Peyer's patch (tissue), 4 donors: ENCODE measurements around the gene ANKIB1. TPM values are rescaled to one million over a fixed set of nuclear protein-coding genes. Genes with fewer than 3 reads are reported as not detected.

Experiments used
- DNase-seq, 3 donors: peaks; one replicate each; pipeline ENCODE4 v3.0.0-alpha.2; 2017 to 2019
- H3K27ac ChIP-seq, 4 donors: fragments of 200-600 bp; sonication (generic); one replicate each; pipeline ENCODE4 v1.5.1; 2016 to 2019
- H3K27me3 ChIP-seq, 2 donors: fragments of 200-600 bp; sonication (generic); one replicate each; pipeline ENCODE4 v1.5.1; 2019
- H3K36me3 ChIP-seq, 3 donors: fragments of 200-600 bp; sonication (generic); one replicate each; pipeline ENCODE4 v1.5.1; 2016 to 2019
- H3K4me1 ChIP-seq, 4 donors: fragments of 200-600 bp; sonication (generic); one replicate each; pipeline ENCODE4 v1.5.1; 2016 to 2019
- H3K4me3 ChIP-seq, 4 donors: fragments of 200-600 bp; sonication (generic); 1 replicate in 3 of 4; 2 replicates in 1 of 4; pipeline ENCODE4 v1.5.1; 2016 to 2019; ENCODE audit warnings: mild to moderate bottlenecking in 1 of 4
- H3K9me3 ChIP-seq, 4 donors: fragments of 200-600 bp; sonication (generic); one replicate each; pipeline ENCODE4 v1.5.1; 2016 to 2019; ENCODE audit warnings: mild to moderate bottlenecking in 1 of 4
- CTCF ChIP-seq, 6 experiments: fragments of 450-650 bp in 4 of 6; fragments of 200-600 bp in 2 of 6; sonication (generic) in 1 of 6; IDR thresholded peaks; one replicate each; pipeline ENCODE4 v1.5.1; 2017 to 2019; ENCODE audit warnings: antibody characterized with exemption in 6 of 6, mild to moderate bottlenecking in 3 of 6, moderate library complexity in 1 of 6
- POLR2A ChIP-seq, 2 donors: fragments of 450-650 bp; IDR thresholded peaks; one replicate each; pipeline ENCODE4 v1.5.1; 2017; ENCODE audit warnings: antibody characterized with exemption in 2 of 2, mild to moderate bottlenecking in 2 of 2, moderate library complexity in 2 of 2
- total RNA-seq, 4 donors: library from RNA; depleted of rRNA; stranded (reverse); fragments of >200 nt; gene quantifications; one replicate each; pipeline ENCODE4 v1.1.0, GENCODE V29; 2016

The ANKIB1 gene
- total RNA-seq, 4 donors from 2014 or later = 37.8 to 82.5 (median 47.1) TPM

- no peak overlapping the region for H3K4me3 ChIP-seq
- no peaks in the 10 kb centered on the region for H3K27me3 ChIP-seq
- no peak overlapping the region for H3K27ac ChIP-seq
- TF ChIP-seq POLR2A (IDR thresholded peaks at IDR 0.05) = no peak
- no peak for TF ChIP-seq CTCF (IDR thresholded peaks at IDR 0.05)
- no peaks in the 10 kb centered on the region for H3K9me3 ChIP-seq
- no peaks in the 10 kb centered on the region for H3K36me3 ChIP-seq
- DNase-seq = no peak
- H3K4me1 ChIP-seq = no peaks in the 10 kb centered on the region
These were observed 9.5 kb downstream of the ANKIB1 start for GRCh38 chr7:92255308-92255707.

- H3K27ac ChIP-seq = no peak overlapping the region
- TF ChIP-seq CTCF (IDR thresholded peaks at IDR 0.05) (no peak), POLR2A (IDR thresholded peaks at IDR 0.05) (no peak)
- no peaks in the 10 kb centered on the region for H3K27me3 ChIP-seq
- H3K4me3 ChIP-seq = no peak overlapping the region
- no peak for DNase-seq
- H3K9me3 ChIP-seq = no peaks in the 10 kb centered on the region
- no peaks in the 10 kb centered on the region for H3K4me1 ChIP-seq
- H3K36me3 ChIP-seq = no peaks in the 10 kb centered on the region
These were observed 13.3 kb downstream of the ANKIB1 start for GRCh38 chr7:92259062-92259461.

- H3K36me3 ChIP-seq = no peaks in the 10 kb centered on the region
These were observed 14.0 kb downstream of the ANKIB1 start for GRCh38 chr7:92259610-92260247.

GRCh38 chr7:92260248-92260781 lies 14.5 kb downstream of the ANKIB1 start:
- H3K36me3 ChIP-seq = no peaks in the 10 kb centered on the region
- H3K27ac ChIP-seq = no peak overlapping the region
- H3K9me3 ChIP-seq = no peaks in the 10 kb centered on the region
- no peak for DNase-seq
- TF ChIP-seq CTCF (IDR thresholded peaks at IDR 0.05) = no peak
- no peak for TF ChIP-seq POLR2A (IDR thresholded peaks at IDR 0.05)
- H3K4me3 ChIP-seq = no peak overlapping the region
- no peaks in the 10 kb centered on the region for H3K4me1 ChIP-seq
- H3K27me3 ChIP-seq = no peaks in the 10 kb centered on the region

More at GRCh38 chr7:92259610-92260247, 14.0 kb downstream of the ANKIB1 start:
- H3K9me3 ChIP-seq = no peaks in the 10 kb centered on the region
- DNase-seq = no peak
- no peaks in the 10 kb centered on the region for H3K27me3 ChIP-seq
- TF ChIP-seq POLR2A (IDR thresholded peaks at IDR 0.05) (no peak), CTCF (IDR thresholded peaks at IDR 0.05) (no peak)
- no peak overlapping the region for H3K27ac ChIP-seq
- H3K4me1 ChIP-seq = no peaks in the 10 kb centered on the region
- no peak overlapping the region for H3K4me3 ChIP-seq

GRCh38 chr7:92266415-92267241 lies 20.9 kb downstream of the ANKIB1 start:
- H3K27me3 ChIP-seq = no peaks in the 10 kb centered on the region
- no peaks in the 10 kb centered on the region for H3K9me3 ChIP-seq
- DNase-seq = no peak
- H3K4me3 ChIP-seq = no peak overlapping the region
- TF ChIP-seq POLR2A (IDR thresholded peaks at IDR 0.05) (no peak), CTCF (IDR thresholded peaks at IDR 0.05) (no peak)
- no peak overlapping the region for H3K27ac ChIP-seq
- H3K4me1 ChIP-seq = no peaks in the 10 kb centered on the region
- H3K36me3 ChIP-seq = no peaks in the 10 kb centered on the region
